HG02981 (cell line): ENCODE data around the gene MLST8.

ENCODE experiments used
- ATAC-seq: cut with Tn5 transposase; IDR thresholded peaks from one replicate; pipeline ENCODE4 v1.9.1; 2021; ENCODE audit warnings: mild to moderate bottlenecking, moderate library complexity; ENCODE audit not compliant: unreplicated experiment

MLST8 gene

DNA sequence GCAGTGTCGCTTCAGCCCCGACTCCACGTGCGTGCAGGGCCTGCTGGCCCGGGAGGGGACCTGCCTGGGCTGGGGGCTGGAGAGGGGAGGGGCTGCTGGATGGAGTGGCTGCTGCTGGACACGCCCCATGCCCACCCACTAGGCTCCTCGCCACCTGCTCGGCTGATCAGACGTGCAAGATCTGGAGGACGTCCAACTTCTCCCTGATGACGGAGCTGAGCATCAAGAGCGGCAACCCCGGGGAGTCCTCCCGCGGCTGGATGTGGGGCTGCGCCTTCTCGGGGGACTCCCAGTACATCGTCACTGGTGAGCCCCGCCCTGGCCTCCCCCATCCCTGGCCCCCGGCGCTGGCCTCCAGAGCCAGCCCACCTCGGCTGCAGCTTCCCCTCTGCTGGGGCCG is 3.1 kb downstream of the MLST8 start:
- ATAC-seq, result no peak

DNA sequence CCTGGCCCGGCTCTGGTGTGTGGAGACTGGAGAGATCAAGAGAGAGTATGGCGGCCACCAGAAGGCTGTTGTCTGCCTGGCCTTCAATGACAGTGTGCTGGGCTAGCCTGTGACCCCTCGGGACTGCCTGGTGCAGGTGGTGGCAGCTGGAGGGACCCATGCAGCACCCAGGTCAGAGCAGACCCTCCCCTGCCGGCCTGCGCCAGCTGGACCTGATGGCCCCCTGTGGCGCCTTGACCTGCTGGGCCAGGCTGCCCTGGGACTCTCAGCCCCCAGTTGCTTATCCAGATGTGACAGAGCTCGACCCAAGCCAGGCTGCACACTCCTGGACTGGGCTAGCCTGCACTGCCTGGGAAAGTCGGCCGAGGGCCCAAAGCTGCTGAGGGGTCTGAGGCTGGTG is 3.5 kb downstream of the MLST8 start:
- ATAC-seq, result no peak

GRCh38 chr16:2209258-2210008 is 4.2 kb downstream of the MLST8 start:
- no peak for ATAC-seq

DNA sequence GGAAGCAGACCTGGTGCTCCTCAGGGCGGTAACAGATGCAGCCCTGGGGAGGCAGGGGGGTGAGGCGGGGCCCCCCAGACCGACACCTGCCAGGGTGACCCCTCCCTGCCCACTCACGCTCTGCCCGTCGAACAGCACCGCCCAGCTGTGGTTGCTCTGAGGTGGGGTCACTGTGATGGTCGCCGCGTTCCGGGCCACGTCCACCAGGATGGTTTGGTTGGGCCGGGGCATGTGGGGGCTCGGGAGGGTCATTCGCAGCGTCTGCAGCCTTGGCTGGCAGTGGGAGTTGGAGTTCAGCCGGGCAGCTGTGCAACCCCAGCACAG is 4.7 kb downstream of the MLST8 start:
- no peak for ATAC-seq

DNA sequence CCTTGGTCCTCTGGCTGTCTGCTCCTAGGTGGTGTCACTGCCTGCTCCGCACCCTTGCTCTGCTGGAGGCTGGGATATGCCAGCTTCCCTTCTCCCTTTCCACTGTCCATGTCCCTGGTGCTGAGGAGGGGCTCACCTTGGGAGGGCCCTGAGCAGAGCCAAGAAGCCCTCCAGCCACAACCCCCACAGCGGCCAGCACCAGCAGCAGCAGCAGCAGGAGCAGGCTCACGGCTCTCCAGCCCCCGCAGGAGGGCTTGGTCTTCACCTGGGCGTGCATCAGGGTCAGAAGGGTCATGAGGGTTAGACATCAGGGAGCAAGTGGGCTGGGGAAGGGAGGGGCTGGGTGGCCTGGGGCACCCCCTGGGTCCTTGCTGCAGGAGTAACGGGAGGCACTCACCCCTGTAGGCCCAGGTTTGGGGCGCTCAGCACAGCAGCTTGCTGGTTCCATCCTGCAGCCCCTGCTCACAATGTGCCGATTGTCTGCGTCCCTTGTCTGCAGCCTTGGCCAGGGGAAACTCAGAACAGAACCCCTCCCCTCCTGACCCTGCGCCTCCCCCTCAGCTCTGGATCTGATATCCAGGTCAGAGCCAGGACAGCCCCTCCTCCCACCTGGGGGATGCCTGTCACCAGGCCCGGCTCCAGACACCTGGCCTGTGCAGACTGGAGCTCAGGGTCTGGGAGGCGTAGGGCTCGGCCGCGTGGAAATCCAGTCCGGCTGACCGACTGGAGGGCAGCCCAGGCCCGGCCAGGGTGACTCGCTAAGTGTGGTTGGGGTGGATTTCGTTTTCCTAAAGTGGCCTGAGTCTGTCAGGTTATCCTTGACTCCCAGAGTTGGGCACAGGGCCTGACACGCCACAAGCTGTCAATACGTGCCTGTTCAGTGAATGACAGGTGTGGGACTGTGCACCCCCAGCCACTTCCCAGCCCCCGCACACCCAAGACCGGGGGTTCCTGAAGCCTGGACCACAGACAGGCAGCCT is 5.4 kb downstream of the MLST8 start, which contains the start of gene BRICD5:
Gene BRICD5, minus strand, starts transcription at position 478 of the 980 bp plus-strand sequence. Its CDS starts 30 bp downstream, at position 448.
- ATAC-seq, result no peak

DNA sequence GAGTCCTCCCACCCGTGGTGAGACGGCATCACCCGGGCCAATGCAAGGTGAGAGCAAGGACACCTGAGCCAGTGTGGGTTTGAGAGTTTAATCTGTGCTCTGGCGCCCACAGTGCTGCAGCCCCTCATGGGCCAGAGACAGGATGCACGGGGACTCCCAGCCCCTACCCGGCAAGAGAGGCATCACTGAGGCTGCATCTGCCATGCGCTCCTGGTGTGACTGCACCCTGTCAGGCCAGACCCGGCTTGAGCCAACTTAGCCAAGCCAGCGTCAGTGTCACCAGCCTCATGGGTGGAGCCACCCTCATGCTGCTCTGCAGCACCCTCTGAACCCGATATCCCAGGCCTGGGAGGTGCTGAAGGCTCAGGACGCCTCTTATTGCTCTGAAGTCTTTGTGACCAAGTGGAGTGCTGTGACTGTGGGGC is 6.7 kb downstream of the MLST8 start:
- ATAC-seq, result no peak

- no peak for ATAC-seq
These were observed 7.4 kb downstream of the MLST8 start for GRCh38 chr16:2212362-2213324.

- ATAC-seq, result peak; percentile 6
These were observed 8.8 kb downstream of the MLST8 start for GRCh38 chr16:2213817-2214718.

DNA sequence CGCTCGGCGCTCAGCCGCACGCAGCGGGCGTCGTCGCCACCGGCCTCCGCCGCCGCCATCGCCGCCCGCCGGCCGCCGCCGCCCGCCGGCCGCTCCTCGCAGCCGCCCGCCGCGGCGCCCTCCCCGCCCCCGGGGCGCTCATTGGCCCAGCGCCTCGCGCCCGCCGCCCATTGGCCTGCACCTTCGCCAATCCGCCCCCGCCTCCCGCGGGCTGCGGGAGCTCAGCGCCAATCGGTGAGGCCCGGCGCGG is 9.4 kb downstream of the MLST8 start, which contains the start of gene PGP:
Gene PGP, minus strand, starts transcription at position 122 of the 250 bp plus-strand sequence. Its CDS starts 63 bp downstream, at position 59.
- peak; percentile 81 for ATAC-seq

- ATAC-seq, result no peak
These were observed 11.1 kb downstream of the MLST8 start for GRCh38 chr16:2216330-2216729.

DNA sequence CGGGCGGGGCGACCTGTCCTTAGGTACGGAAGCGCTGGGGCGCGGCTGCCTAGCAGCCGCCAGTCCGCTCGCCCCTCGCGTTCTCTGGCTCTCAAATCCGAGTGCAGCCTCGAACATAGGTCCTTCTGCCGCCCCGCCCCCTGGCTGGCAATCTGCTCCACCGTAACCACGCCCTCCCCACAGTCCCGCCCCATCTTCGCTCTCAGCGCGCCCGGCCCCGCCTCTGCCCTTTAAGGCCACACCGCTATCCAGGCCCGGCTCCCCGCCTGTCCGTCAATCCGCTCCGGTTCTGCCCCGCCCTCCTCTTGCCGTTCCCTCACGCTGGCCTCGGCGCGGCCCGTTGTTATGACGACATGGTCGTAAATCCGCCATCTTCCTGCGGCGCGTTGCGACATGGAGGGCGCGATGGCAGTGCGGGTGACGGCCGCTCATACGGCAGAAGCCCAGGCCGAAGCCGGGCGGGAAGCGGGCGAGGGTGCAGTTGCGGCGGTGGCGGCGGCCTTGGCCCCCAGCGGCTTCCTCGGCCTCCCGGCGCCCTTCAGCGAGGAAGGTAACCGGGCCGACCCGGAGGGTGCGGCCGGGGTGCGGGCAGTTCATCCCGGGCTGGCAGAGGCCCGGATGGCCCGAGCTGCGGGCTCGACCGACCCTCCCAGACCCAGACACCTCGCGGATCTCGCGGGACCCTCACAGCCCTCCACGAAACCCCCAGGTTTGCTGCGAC is 18.1 kb downstream of the MLST8 start, which contains the start of gene E4F1:
Gene E4F1, plus strand, starts transcription at position 371 of the 721 bp plus-strand sequence. Its CDS starts 23 bp downstream, at position 394.
- peak; percentile 95 for ATAC-seq

DNA sequence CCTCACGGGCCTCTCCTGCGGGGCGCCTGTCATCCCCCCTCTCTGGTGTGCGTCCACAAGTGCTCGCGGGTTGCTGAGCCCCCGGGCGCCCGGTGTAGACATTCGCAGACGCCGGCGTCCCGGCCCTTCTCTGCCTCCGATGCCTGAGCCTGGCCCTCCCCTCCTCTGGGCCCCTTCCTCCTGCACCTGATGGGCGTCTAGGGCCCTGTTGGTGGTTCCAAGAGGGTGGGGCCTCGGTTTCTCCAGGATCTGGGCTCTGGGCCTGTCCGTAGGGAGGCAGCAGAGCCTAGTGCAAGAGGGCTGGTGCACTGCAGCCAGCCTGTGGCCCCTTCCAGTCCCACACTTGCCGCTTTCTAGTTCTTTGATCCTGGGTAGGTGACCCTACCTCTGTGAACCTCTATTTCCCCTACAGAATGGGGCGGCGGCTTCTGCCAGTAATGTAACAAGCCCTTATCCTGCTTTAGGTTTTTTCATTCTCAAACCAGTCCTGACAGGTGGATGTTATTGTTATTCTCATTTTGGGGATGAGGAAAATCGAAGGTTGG is 18.8 kb downstream of the MLST8 start:
- no peak for ATAC-seq

DNA sequence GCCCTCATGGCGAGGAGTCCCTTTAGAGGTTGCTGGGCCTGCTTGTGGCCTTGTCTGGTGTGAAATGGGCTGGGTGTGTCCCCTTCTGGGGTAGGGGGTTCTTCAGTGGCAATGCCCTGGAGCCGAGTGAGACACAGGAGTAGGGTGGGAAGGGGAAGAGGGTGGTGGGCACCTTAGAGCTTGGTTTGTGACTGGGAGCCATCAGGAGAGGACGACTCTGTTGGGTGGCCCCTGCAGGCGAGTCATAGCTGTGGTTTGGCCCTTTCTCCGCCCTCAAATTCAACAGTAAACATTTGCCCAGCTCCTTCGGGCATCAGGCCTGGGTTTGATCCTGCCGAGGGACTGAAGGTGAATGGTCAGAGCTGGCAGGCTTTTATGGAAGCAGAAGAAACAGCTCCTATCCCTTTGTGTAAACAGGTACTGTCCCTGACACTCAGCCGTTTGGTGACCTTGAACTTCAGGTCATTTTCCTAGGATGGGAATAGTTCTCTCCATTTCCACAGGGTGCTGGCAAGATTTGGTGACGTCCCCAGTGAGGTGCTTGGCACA is 21.1 kb downstream of the MLST8 start:
- ATAC-seq, result no peak

GRCh38 chr16:2226918-2227317 is 21.7 kb downstream of the MLST8 start:
- no peak for ATAC-seq

- ATAC-seq, result no peak
These were observed 23.0 kb downstream of the MLST8 start for GRCh38 chr16:2228161-2228824.

- ATAC-seq, result no peak
These were observed 23.8 kb downstream of the MLST8 start for GRCh38 chr16:2229091-2229490.

- ATAC-seq, result no peak
These were observed 24.5 kb downstream of the MLST8 start for GRCh38 chr16:2229632-2230250.

DNA sequence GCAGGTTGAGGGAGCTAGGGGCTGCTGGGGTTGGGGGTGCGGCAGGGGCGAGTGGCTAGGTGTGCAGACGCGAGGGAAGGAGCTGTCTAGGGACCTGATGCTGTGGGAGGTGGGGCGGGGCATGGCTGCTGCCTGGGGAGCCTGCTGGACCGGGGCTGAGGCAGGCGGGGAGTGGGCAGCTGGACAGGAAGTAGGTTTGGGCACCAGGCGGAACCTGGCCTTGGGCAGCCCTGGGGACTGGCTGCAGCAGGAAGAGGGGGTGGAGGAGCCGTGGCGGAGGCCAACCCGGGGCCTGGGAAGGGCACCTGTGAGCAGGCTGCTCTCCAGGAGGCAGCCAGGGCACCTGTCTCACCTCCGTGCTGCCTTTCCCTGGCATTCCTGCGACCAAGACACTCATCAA is 25.1 kb downstream of the MLST8 start:
- ATAC-seq, result no peak
